Ovary (tissue), 3 donors: Measurements from ENCODE around the gene ORMDL2.
"Not testable (repeated sequence)": the region's sequence is repeated elsewhere in the genome, so short reads cannot be mapped to it uniquely, and the experiment has no call there.

ENCODE experiments used
- CTCF ChIP-seq, 3 donors: fragments of 450-650 bp in 2 of 3; fragments of 200-600 bp in 1 of 3; IDR thresholded peaks; one replicate each; pipeline versions ENCODE4 v1.5.1 to v1.8.0; 2016 to 2022; ENCODE audit warnings: antibody characterized with exemption in 3 of 3, mild to moderate bottlenecking in 1 of 3
- POLR2A ChIP-seq: fragments of 450-650 bp; IDR thresholded peaks from one replicate; pipeline ENCODE4 v1.6.1; 2017; ENCODE audit warnings: antibody characterized with exemption, mild to moderate bottlenecking, moderate library complexity
- donor health status: DM: no; HTN: no; CAD: no.

- TF ChIP-seq CTCF (IDR thresholded peaks at IDR 0.05); POLR2A: not testable (repeated sequence)
These were observed 48.7 kb downstream of the ORMDL2 start for GRCh38 chr12:55866454-55867004.
